Left hindlimb (tissue), 1 donor: ENCODE results near the gene DMAP1.
"Not testable (repeated sequence)": the region's sequence is repeated elsewhere in the genome, so short reads cannot be mapped to it uniquely, and the experiment has no call there.

ENCODE experiments used
- DNase-seq: peaks from one replicate; pipeline ENCODE4 v3.0.0-alpha.2; 2018

DMAP1 gene, protein sequence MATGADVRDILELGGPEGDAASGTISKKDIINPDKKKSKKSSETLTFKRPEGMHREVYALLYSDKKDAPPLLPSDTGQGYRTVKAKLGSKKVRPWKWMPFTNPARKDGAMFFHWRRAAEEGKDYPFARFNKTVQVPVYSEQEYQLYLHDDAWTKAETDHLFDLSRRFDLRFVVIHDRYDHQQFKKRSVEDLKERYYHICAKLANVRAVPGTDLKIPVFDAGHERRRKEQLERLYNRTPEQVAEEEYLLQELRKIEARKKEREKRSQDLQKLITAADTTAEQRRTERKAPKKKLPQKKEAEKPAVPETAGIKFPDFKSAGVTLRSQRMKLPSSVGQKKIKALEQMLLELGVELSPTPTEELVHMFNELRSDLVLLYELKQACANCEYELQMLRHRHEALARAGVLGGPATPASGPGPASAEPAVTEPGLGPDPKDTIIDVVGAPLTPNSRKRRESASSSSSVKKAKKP

DNA sequence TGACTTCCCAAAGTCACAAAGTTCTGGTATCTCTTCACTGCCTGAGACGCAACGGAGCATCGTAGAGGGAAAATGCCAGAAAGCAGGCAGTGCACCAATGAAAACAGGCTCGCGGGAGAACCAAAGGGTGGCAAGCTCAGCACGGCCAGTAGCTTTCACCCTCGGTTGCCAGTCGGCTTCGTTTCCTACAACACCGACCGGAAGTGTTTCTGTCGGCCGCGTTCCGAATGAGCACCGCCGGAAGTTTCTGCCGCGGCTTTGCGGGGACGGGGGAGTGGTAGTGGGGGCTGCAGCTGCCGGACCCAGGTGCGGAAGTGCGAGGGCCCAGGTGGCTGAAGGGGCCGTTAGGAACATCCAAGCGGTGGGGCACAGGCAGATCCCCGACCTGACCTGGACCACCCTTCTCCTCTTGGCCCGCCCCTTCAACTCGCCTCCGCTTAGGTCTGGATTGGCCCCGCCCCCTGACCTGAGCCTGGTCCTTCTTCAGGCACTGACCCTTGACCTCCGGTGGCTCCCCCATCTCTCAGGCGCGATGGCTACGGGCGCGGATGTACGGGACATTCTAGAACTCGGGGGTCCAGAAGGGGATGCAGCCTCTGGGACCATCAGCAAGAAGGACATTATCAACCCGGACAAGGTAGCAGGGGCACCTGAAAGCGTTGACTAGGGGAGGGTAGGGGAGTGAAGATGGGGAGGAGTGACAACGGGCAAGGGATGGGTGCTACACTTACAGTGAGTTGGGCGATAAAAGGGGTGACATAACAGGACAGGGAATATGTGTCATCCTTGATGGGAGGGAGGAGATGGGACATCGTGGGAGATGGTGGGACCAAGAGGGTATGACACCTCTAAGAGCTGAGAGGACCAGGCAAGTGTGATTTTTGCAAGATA, at the start of gene DMAP1:
DMAP1 (plus strand) TSS at position 250 of the 891 bp plus-strand sequence; CDS start at position 533, 283 bp downstream.
- peak; percentile 86 for DNase-seq

DNA sequence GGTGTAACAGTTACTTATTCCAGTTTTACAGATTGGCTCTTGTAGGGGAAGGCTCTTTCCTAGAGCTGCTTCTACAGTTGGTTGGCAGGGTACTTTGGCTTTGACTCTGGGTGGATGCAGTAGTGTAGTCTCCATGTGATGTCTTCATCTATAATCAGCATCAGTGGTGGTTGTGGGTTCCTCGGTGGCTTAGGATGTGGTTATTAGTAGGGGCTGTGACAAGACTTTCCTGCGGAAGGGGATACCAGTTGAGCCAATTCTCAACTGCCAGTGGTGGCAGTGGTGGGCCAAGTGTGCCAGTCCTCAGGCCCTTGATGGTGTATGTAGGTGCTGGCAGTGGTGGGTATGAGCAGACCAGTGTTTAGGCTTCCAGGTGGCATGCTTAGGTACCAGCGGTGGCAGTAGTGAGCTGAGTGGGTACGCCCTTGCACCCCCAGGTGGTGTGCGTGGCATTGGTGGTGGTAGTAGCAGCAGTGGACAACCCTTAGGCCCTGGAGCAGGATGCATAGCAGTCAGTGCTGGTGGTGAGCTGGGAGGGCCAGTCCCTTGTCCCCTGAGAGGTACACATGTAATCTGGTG, 44.7 kb upstream of the DMAP1 start:
- no peak for DNase-seq

DNA sequence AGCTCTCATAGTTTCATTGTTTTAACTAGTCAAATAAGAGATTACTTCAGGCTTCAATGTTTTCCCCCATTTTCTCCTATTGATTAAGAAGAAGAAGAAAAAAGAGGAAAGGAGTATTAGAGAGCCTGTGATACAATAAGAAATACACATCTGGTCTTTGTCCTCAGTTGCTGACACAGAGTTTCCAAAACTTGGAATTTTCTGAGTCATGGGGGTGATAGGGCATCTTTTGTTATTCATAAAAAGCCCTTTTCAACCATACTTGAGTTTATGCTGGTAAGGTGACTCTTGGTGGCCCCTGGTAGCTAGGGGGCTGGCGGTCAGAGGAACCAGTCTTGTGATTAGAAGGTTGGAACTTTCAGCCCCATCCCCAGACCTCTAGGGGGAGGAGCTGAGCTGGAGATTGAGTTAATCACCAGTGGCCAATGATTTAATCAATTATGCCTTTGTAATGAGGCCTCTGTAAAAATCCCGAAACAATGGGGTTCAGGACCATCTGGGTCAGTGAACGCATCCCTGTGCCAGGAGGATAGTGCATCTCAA, 42.9 kb upstream of the DMAP1 start:
- DNase-seq: no peak

DNA sequence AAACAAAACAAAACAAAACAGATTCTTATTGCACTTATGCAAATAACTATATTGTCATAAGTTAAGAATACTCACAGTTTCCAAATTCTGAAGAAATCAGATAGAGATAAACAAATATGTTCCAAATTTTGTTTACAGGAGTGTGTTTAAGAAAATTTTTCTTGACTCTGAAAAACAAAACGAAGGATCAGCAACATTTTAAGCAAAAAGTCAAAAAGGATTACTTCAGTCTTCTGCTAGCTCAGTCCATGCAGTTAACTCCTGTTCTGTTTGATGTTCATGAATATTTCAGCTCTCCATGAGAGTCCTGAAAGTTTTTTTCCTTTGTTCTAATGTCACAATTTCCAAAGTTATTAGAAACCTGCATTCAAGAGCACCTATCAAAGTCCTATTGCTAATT, 38.6 kb upstream of the DMAP1 start:
- DNase-seq: no peak

DNA sequence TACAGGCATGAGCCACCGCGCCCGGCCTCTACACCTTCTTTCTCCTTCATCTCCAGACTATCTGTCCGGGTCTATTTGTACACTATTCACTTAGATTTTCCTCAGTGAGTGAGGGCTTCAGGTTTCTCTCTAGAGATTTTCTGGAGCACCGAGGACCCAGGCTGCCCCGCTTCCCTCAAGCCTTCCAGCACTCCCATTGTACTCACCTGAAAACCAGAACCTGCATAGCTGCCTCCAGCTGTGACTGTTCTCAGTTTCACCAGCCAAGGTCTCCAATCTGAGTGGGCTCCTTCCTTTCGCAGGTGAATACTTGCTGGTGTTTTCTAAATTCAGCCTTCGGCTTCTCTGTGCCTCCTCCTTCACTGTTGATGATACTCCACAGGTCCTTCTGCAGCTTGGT, 12.9 kb upstream of the DMAP1 start:
- no peak for DNase-seq

DNA sequence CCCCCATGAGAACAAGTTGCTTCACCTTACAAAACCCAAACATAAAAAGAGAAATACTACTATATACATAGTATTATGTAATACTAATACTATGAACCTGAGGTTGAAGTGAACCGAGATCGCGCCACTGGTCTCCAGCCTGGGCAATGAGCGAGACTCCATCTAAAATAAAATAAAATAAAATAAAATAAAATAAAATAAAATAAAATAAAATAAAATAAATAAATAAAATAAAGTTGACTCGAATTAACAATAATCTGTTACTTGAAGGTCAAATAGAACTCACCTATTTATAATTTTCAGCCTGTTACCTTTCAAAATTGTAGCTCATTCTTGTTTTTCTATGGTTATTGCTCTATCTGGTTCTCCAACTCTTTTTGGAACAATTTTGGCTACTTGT, 6.7 kb upstream of the DMAP1 start:
- DNase-seq: not testable (repeated sequence)

DNA sequence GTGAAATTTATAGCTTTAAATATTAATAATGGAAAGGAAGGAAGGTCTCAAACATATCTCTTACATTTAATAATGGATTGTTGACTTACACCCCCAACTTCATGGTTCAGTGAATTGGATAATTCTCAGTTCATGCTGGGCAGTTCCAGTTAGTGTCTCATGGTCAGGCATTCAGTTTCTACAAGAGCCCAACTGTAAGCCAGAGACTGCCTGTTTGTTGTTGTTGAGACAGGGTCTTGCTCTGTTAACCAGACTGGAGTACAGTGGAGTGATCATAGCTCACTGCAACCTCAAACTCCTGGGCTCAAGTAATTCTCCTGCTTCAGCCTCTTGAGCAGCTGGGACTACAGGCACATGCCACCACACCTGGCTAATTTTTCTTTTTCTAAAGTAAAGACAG, 5.0 kb upstream of the DMAP1 start:
- DNase-seq: no peak

DNA sequence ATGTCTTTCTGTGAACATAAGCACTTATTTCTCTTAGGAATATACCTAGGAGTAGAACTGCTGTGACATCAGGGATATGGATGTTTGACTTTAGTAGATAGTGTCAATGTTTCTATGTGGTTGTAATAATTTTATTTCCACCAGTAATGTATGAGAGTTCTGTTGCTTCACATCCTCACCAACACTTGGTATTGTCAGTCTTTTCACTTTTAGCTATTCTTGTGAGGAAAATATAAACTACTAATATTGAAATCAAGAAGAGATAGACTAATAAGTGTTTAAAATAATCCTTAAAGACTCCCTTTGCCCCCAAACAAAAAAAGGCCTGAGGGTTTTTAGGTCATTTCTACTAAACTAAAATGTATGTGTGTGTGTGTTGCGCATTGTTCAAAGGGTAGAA, 2.7 kb upstream of the DMAP1 start:
- no peak for DNase-seq

DNA sequence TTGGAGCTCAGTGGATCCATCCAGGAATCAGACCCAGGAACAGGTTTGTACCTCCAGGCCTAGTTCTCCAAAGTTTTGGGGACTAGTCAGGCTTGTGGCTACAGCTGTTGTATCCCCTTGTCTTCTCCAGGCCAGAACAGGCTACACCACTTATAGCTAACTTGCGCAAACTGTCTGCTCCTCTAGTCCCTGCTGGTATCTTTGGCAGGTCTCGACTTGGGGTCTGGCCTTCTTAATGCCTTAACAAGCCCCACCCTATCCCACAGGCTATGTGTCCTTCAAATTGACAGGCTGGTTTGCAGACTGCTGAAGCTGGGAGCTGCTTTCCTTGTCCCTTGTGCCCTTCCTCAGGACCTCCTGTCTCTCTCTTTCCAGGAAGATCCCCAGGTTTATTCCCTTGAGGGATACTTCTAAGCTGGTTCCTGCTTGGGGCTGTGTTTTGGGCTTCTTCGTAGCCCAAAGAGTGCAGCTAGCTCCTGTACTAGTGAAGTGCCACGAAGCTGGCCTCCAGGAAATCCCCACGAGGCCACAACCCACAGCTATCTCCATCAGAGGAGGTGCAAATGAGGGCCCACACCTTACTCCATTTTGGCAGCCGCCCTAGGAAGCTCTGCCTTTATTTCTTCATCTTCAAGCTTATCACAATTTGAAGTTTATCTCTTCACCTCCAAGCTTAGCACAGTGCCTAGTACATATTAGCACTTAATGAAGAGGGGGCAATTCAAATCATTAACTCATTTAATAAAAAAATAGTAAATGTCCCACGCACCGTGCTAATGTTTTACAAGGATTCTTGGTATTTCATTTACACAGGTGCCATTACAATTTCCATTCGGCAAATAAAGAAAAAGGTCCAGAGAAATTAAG, 683 bp upstream of the DMAP1 start:
- DNase-seq: no peak

DNA sequence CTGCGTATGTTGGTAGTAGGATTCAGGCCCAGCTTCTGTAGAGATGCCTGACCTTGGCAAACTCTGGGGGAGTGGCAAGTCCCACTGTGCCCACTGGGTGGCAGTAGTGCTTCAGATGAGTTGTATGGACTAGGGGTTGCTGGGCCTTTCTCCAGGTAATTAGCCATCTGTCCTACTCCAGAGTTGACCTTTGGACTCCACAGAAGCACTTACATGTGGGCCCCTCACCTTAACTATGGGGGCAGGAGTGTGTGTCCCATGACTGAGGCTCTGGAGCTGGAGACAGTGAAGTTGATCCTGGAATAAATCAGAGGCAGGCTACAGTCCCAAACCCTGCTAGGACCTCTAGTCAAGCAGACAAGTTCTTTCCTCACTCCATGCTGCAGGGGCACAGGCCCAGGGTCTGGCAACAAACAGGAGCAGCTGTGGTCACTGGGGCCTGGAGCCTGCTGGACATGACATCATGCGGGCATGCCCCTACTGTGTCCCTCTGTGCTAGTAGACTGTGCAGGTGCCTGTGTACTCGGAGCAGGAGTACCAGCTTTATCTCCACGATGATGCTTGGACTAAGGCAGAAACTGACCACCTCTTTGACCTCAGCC, 4.6 kb downstream of the DMAP1 start:
- DNase-seq: peak; percentile 75

DNA sequence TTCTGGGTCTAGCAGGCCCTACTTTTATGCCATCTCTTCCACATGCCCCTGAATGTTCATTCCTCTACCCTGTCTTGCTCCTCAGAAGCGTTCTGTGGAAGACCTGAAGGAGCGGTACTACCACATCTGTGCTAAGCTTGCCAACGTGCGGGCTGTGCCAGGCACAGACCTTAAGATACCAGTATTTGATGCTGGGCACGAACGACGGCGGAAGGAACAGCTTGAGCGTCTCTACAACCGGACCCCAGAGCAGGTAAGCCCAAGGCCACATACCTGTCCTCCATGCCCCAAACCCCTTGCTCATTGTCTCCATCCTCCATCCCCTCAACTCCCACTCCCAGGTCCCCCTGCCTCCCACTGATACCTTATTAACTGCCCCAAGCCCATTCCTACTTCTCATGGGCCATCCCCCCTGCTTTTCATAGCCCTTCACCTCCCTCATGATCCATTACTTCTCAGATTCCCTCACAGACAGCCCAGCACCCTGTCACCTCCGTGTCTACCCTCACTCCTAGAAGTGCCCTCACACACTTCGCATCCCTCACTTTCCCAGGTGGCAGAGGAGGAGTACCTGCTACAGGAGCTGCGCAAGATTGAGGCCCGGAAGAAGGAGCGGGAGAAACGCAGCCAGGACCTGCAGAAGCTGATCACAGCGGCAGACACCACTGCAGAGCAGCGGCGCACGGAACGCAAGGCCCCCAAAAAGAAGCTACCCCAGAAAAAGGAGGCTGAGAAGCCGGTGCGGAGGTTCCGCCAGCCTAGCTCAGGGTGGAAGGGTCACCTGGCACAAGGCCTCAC, 5.4 kb downstream of the DMAP1 start:
- no peak for DNase-seq

DNA sequence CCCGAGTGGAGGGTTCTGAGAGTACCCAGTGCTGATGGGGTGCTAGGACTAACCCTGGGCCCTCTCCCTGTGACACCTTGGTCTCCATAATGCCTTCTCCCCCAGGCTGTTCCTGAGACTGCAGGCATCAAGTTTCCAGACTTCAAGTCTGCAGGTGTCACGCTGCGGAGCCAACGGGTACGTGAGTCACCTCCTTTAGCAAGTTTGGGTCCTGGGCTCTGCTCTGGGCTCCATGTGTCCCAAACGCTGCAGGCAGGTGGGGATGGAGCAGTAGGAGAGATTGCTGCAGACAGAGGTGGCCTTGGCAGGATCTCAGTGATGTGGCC, 6.0 kb downstream of the DMAP1 start:
- no peak for DNase-seq

DNA sequence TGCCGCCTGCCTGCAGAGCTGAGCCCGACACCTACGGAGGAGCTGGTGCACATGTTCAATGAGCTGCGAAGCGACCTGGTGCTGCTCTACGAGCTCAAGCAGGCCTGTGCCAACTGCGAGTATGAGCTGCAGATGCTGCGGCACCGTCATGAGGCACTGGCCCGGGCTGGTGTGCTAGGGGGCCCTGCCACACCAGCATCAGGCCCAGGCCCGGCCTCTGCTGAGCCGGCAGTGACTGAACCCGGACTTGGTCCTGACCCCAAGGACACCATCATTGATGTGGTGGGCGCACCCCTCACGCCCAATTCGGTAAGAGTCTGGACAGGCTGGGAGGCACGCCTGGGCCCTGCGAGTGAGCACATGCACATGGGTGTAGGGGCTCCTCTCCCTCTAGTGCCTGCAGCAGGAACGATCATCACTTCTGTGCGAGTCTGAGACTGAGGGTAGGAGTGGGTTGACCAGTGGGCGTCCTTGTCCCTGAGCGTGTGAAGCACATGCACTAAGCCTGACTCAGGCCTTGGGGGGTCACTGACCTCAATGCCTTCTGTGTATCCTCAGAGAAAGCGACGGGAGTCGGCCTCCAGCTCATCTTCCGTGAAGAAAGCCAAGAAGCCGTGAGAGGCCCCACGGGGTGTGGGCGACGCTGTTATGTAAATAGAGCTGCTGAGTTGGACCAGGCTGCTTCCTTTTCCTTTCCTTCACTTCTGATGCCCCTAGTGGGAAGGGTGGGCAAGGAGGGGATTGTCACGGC, 6.9 kb downstream of the DMAP1 start:
- DNase-seq: no peak

DNA sequence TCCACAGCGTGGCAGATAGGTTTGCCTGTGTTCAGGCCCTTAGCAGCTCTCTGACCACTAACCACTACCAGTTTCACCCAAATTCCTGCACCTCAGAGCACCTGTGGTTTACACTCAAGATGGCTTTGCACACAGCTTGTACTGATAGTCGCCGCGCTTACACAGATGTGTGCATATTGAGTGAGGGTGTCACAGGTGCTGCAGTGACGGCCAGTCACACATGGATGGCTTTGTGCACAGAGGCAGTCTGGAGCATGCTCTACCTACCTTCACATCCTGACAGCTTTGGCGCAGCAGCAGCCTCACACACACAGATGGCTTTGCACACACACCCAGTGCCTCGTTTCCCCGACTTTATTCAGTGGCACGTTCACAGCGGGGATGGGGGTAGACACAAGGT, 7.5 kb downstream of the DMAP1 start:
- DNase-seq: no peak

DNA sequence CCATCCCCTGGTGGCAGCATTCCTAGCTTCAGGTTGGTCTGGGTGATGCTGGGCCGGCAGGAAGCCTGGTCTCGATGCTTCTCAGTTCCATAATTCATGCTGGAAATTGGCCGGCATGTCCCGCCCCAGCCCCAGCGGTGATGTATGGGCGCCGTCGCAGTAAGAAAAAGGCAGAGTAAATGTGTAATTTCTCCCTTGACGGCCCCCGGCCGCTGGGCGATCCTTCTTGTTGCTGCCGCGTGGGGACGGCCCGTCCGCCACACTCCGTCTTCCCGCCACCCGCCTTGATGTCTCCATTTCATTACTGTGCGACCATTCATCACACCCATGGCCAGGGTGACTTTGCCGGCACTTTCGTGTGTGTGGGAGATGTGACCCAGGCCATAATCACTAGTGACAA, 8.5 kb downstream of the DMAP1 start:
- DNase-seq: no peak

DNA sequence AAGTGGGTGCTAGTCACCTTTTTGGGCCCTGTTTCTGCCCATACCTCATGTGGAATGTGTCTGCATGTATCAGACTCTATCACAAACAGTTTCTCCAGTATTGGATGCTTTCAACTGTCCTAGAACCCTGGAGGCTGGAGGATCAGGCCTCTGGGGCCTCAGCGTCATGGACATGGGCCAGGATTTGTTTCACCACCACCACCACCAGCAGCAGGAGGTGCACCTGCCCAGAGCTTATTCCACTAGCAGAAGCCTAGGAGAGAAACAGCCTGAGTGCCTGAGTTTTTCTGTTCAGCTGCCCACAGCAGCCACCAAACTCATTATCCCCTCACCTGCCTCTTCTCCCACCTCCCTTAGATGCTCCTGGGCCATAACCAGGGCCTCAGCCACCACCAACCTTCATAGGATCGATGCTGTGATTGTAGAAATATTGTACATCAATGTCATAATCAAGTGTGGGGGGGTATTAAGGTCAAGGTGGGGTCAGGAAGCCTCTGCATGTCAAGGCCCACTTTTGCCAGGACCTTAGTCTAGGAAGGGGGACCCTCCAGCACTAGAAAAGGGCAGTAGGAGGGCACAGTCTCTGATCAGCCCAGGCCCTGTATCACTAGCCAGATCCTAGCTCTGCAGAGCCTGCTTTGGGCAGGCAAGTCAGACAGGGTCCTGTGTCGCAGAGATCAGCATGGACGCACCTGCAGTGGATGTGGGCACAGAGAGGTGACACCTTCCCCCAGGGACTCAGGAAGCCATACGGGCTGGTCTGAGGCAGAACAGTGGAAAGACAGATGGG, 9.3 kb downstream of the DMAP1 start:
- no peak for DNase-seq

DNA sequence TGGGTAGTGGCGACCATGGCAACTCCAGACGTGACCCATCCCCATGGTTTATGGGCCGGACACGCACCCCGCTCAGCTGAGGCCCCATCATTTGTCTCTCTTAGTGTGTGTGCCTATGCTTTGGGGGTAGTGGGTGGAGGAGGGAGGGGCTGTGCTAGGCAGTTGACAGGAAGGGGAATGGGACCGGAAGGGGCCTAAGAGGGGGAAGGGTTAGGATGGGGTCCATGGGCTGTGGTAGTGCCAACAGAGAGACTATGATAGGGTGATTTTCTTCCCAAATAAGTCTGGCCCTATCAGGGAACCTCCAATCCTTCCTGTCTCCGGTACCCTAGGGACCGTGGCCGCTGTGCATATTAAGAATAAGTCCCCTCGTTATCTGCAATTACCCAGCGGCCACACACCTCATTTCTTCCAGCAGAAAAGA, 9.9 kb downstream of the DMAP1 start:
- no peak for DNase-seq

DNA sequence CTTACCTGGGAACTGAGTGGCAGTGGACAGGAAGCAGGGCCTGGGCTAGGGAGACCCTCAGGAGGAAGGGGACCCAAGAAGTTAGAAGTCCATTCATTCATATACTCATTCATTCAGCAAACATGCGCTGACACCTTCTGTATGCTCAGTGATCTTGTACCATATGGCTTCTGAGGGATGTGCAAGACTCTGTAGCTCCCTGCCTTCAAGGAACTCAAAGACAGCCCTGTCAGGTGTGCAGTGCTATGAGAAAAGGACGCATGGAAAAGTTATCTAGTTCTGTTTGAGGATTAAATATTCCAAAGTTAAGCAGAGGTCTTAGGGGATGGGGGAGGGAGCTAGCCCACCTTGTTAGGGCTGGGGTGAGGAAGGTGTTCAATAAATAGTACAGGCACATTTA, 12.5 kb downstream of the DMAP1 start:
- DNase-seq: no peak

DNA sequence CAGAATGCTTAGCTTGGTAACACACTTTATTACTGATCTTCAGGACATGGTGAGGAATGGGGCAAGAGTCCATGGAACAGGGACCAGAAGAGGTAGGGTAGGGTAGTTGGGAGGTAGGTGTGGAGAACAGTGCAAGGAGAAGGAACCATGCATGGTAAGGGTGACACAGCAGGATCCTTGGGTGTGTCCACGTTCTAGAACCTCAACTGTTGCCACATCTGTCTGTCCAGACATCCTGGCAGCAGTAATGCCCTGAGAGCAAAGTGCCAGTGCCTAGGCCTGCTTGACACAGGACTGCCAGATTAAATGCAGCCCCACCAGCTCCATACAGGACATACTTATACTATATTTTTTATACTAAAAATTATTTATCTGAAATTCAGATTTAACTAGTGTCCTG, 13.9 kb downstream of the DMAP1 start:
- no peak for DNase-seq
